ENCODE measurements around the gene PKLR. TPM values are rescaled to one million over a fixed set of nuclear protein-coding genes. Genes with fewer than 3 reads are reported as not detected.

The PKLR gene
- total and polyA plus RNA-seq, 2 of the 8 experiments (the other 6 are each of a cell fraction or from before 2014, with no cell fraction given), result 2.3 to 7.5 TPM

DNA sequence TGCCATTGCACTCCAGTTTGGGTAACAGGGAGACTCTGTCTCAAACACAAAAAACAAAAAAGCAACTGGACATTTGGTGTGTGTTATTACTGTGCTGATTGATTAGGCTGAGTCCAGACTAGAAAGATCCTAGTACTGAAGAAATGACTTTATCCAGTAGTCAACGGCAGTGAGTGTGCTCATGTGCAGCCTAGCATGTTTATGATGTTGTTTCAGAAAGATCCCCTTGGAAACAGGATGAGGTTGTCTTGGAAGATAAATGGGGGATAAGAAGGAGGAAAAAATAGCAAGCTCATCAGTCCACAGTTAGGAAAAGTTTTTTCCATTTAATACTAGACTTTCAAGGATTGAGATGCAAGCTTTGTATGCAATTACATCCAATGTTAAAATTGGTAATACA is 33.7 kb upstream of the PKLR start:
- no peak overlapping the region for H3K4me3 ChIP-seq (ENCODE audit: extremely low read depth in 1 of 4, insufficient read depth in 2 of 4, low read depth in 3 of 4, low read length in 4 of 4)

More for the DNA sequence above, 33.7 kb upstream of the PKLR start:
- Histone ChIP-seq H4K91ac (replicated peaks; ENCODE audit: insufficient read length, low read length) (no peak overlapping the region), H2BK120ac (replicated peaks; ENCODE audit: low read depth, low read length) (no peak overlapping the region), H4K20me1 (replicated peaks in 1 of 2; ENCODE audit: control insufficient read depth in 1 of 2, insufficient read depth in 2 of 2, low read length in 2 of 2) (peaks cover 0 to 4% of the 10 kb centered on the region in 2 experiments), H2BK15ac (ENCODE audit: low read length) (no peak overlapping the region), H3K27me3 (replicated peaks in 1 of 4; ENCODE audit: control insufficient read depth in 3 of 4, extremely low read depth in 1 of 4, insufficient read depth in 3 of 4, low read length in 3 of 4) (no peaks in the 10 kb centered on the region), H2AFZ (ENCODE audit: low read length) (no peak overlapping the region), H2BK12ac (ENCODE audit: low read depth, low read length) (no peak overlapping the region), H4K8ac (ENCODE audit: extremely low read depth, insufficient read depth, low read length) (no peak overlapping the region), H3K4me2 (ENCODE audit: insufficient read depth in 1 of 2, low read depth in 2 of 2, low read length in 2 of 2) (no peak overlapping the region), H3K9me3 (ENCODE audit: insufficient read depth in 2 of 2, low read depth in 1 of 2, low read length in 1 of 2) (no peaks in the 10 kb centered on the region), H2BK20ac (ENCODE audit: low read length) (no peak overlapping the region), H2AK5ac (ENCODE audit: low read depth, low read length) (no peak overlapping the region), H3K4ac (replicated peaks; ENCODE audit: insufficient read length, low read depth, low read length) (no peak overlapping the region), H2BK5ac (ENCODE audit: low read depth, low read length) (no peak overlapping the region), H3K23ac (ENCODE audit: insufficient read length) (no peak overlapping the region), H3K23me2 (ENCODE audit: low read depth, low read length) (no peaks in the 10 kb centered on the region), H3K9ac (replicated peaks in 1 of 4; ENCODE audit: extremely low read depth in 1 of 4, low read depth in 3 of 4, low read length in 3 of 4) (no peak overlapping the region), H3K27ac (ENCODE audit: low read depth, low read length) (no peak overlapping the region), H3K79me2 (ENCODE audit: control insufficient read depth in 1 of 2, insufficient read depth in 2 of 2, low read length in 2 of 2) (no peaks in the 10 kb centered on the region), H3K36me3 (ENCODE audit: control insufficient read depth in 2 of 4, insufficient read depth in 4 of 4, low read length in 3 of 4) (peaks cover 2 to 44% (median 16%) of the 10 kb centered on the region in 4 experiments), H3K79me1 (ENCODE audit: low read depth, low read length) (0 out of 2 replicates have a peak, but pooled peaks cover 2% of the 10 kb centered on the region), H3K4me1 (replicated peaks in 1 of 4; ENCODE audit: control insufficient read depth in 3 of 4, insufficient read depth in 4 of 4, low read length in 3 of 4) (no peaks in the 10 kb centered on the region), H4K5ac (ENCODE audit: insufficient read length, low read depth, low read length) (no peak overlapping the region), H3K14ac (ENCODE audit: insufficient read length) (no peak overlapping the region), H3K18ac (ENCODE audit: extremely low read depth, low read length) (no peak overlapping the region), H3K56ac (replicated peaks; ENCODE audit: insufficient read length, low read depth, low read length) (no peak overlapping the region)
- FAIRE-seq, result no peak
- WGBS, 2 experiments (ENCODE audit: extremely low coverage in 1 of 2, insufficient coverage in 1 of 2, insufficient read length in 1 of 2, insufficient replicate concordance in 2 of 2, low coverage in 1 of 2, low lambda C conversion rate in 2 of 2, missing lambda C conversion rate in 1 of 2), result 95% methylated on average over 1 of the region's 1 CpG; no CpG with 5 or more reads in 1 of the 2 experiments
- no peak for DNase-seq (ENCODE audit: low read depth in 1 of 2, low spot score in 2 of 2)
- ChIA-PET POLR2A (ENCODE audit: partially characterized antibody) (interaction anchor here (1.4 kb wide), 1 partner anchor 10 kb away, joined by 4 read pairs; no protein-coding TSS in a partner anchor), CTCF (ENCODE audit: partially characterized antibody) (interaction anchor here (0.7 to 0.9 kb wide), 2 partner anchors 40 to 87 kb away, joined by 3 to 4 read pairs; no protein-coding TSS in a partner anchor)
- TF ChIP-seq RFX5 (IDR thresholded peaks at IDR 0.05; ENCODE audit: borderline replicate concordance, low read depth, low read length) (no peak), CHD1 (IDR thresholded peaks at IDR 0.05; ENCODE audit: low read depth, low read length) (no peak), HDAC2 (IDR thresholded peaks at IDR 0.05; ENCODE audit: borderline replicate concordance in 1 of 2, low read depth in 2 of 2, low read length in 2 of 2) (no peak), TBP (IDR thresholded peaks at IDR 0.05; ENCODE audit: low read depth, low read length) (no peak), SAP30 (IDR thresholded peaks at IDR 0.05; ENCODE audit: insufficient read depth, insufficient replicate concordance, low read length) (no peak), SP1 (IDR thresholded peaks at IDR 0.05; ENCODE audit: low read depth, low read length) (no peak), CEBPB (IDR thresholded peaks at IDR 0.05; ENCODE audit: low read depth, low read length) (no peak), TEAD4 (IDR thresholded peaks at IDR 0.05; ENCODE audit: low read depth, low read length) (no peak), TCF12 (IDR thresholded peaks at IDR 0.05; ENCODE audit: low read depth, low read length) (no peak), FOSL1 (IDR thresholded peaks at IDR 0.05; ENCODE audit: insufficient read depth, low read depth, low read length) (no peak), POLR2AphosphoS5 (IDR thresholded peaks at IDR 0.05; ENCODE audit: low read depth, low read length) (no peak), CHD2 (IDR thresholded peaks at IDR 0.05; ENCODE audit: low read length) (no peak), SIX5 (IDR thresholded peaks at IDR 0.05; ENCODE audit: low read depth, low read length) (no peak), JUND (IDR thresholded peaks at IDR 0.05; ENCODE audit: low read length) (no peak), NANOG (IDR thresholded peaks at IDR 0.05; ENCODE audit: insufficient read depth, low read depth, low read length, poor library complexity, severe bottlenecking) (no peak)

Data from H1 (cell line).